ENCODE measurements around the gene RSBN1L. TPM values are rescaled to one million over a fixed set of nuclear protein-coding genes. Genes with fewer than 3 reads are reported as not detected.

RSBN1L gene
- polyA plus RNA-seq, 2 of the 4 experiments (the other 2 are of a cell fraction) = 11.1 to 13.0 TPM

DNA sequence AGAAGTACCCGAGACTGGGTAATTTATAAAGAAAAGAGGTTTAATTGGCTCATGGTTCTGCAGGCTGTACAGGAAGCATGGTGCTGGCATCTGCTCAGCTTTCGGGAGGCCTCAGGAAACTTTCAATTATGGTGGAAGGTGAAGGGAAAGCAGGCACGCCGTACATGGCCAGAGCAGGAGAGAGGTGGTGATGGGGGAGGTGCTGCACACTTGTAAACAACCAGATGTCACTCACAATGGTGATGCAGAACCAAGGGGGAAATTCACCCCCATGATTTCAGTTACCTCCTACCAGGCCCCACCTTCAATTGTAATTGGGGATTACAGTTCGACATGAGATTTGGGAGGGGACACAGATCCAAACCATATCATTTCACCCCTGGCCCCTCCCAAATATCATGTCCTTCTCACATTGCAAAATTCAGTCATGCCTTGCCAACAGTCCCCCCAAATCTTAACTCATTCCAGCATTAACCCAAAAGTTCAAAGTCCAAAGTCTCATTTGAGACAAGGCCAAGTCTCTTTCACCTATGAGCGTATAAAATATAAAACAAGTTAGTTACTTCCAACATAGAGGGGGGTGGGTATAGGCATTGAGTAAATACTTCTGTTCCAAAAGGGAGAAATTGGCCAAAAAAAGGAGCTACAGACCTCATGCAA is 50.0 kb downstream of the RSBN1L start:
- Histone ChIP-seq H3K9me3 (no peaks in the 10 kb centered on the region), H3K4me2 (no peak overlapping the region), H3K4me1 (peaks cover 9% of the 10 kb centered on the region; the same call in 2 of the 3 replicates), H3K27ac (no peak overlapping the region), H3K4me3 (no peak overlapping the region)
- ATAC-seq (no peak), FAIRE-seq (no peak), DNase-seq (ENCODE audit: low read depth in 1 of 2, low spot score in 1 of 2) (no peak)
- no peak for TF ChIP-seq RAD21 (conservative IDR thresholded peaks at IDR 0.05 in 1 of 2, IDR thresholded peaks at IDR 0.05 in 1 of 2)
- no peak for TF ChIP-seq E2F6 (IDR thresholded peaks at IDR 0.05; ENCODE audit: borderline replicate concordance, low read depth)
- TF ChIP-seq POLR2A (IDR thresholded peaks at IDR 0.05; ENCODE audit: low read length) = no peak
- TF ChIP-seq, protein P1, sequence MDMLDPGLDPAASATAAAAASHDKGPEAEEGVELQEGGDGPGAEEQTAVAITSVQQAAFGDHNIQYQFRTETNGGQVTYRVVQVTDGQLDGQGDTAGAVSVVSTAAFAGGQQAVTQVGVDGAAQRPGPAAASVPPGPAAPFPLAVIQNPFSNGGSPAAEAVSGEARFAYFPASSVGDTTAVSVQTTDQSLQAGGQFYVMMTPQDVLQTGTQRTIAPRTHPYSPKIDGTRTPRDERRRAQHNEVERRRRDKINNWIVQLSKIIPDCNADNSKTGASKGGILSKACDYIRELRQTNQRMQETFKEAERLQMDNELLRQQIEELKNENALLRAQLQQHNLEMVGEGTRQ (IDR thresholded peaks at IDR 0.05) = no peak
- TF ChIP-seq GATA3 (IDR thresholded peaks at IDR 0.05; ENCODE audit: borderline replicate concordance) = no peak
- no peak for TF ChIP-seq EHMT2 (IDR thresholded peaks at IDR 0.05; ENCODE audit: low read depth)
- TF ChIP-seq, protein P2, sequence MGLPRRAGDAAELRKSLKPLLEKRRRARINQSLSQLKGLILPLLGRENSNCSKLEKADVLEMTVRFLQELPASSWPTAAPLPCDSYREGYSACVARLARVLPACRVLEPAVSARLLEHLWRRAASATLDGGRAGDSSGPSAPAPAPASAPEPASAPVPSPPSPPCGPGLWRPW (IDR thresholded peaks at IDR 0.05) = no peak
- no peak for TF ChIP-seq NR3C1 (IDR thresholded peaks at IDR 0.05)
- no peak for TF ChIP-seq MYC (IDR thresholded peaks at IDR 0.05; ENCODE audit: borderline replicate concordance, low read length)
- no peak for TF ChIP-seq POLR2AphosphoS2 (conservative IDR thresholded peaks at IDR 0.05; ENCODE audit: low read length)
- TF ChIP-seq SMC3 (IDR thresholded peaks at IDR 0.05) = no peak
- no peak for TF ChIP-seq RCOR1 (IDR thresholded peaks at IDR 0.05; ENCODE audit: low read depth, low read length)
- no peak for TF ChIP-seq MAX (IDR thresholded peaks at IDR 0.05)
- no peak for TF ChIP-seq CEBPB (IDR thresholded peaks at IDR 0.05)
- TF ChIP-seq RNF2 (IDR thresholded peaks at IDR 0.05; ENCODE audit: borderline replicate concordance, low read depth) = no peak
- no peak for TF ChIP-seq CHD4 (IDR thresholded peaks at IDR 0.05; ENCODE audit: borderline replicate concordance)
- no peak for TF ChIP-seq EP300 (IDR thresholded peaks at IDR 0.05)
- no peak for TF ChIP-seq ZC3H11A (IDR thresholded peaks at IDR 0.05)
- ChIA-PET POLR2A (no interaction called here), CTCF (interaction anchor here (0.9 to 2.7 kb wide), 3 partner anchors 13 to 88 kb away, joined by 3 to 14 read pairs (median 9); no protein-coding TSS in a partner anchor)
- 96% methylated on average over 6 of the region's 6 CpGs for WGBS (ENCODE audit: missing lambda C conversion rate)

GRCh38 chr7:77746824-77747165 is 50.5 kb downstream of the RSBN1L start:
- Histone ChIP-seq H3K4me2 (no peak overlapping the region), H3K27ac (no peak overlapping the region), H3K4me1 (peaks cover 9% of the 10 kb centered on the region; the same call in 2 of the 3 replicates), H3K9me3 (no peaks in the 10 kb centered on the region), H3K4me3 (no peak overlapping the region)
- ATAC-seq (no peak), DNase-seq (ENCODE audit: low read depth in 1 of 2, low spot score in 1 of 2) (no peak), FAIRE-seq (no peak)
- 90% methylated on average over 2 of the region's 2 CpGs for WGBS (ENCODE audit: missing lambda C conversion rate)
- no peak for TF ChIP-seq RNF2 (IDR thresholded peaks at IDR 0.05; ENCODE audit: borderline replicate concordance, low read depth)
- TF ChIP-seq CEBPB (IDR thresholded peaks at IDR 0.05) = no peak
- no peak for TF ChIP-seq RARB (CRISPR knock-in tag; IDR thresholded peaks at IDR 0.05)
- no peak for TF ChIP-seq RCOR1 (IDR thresholded peaks at IDR 0.05; ENCODE audit: low read depth, low read length)
- TF ChIP-seq, protein P3, sequence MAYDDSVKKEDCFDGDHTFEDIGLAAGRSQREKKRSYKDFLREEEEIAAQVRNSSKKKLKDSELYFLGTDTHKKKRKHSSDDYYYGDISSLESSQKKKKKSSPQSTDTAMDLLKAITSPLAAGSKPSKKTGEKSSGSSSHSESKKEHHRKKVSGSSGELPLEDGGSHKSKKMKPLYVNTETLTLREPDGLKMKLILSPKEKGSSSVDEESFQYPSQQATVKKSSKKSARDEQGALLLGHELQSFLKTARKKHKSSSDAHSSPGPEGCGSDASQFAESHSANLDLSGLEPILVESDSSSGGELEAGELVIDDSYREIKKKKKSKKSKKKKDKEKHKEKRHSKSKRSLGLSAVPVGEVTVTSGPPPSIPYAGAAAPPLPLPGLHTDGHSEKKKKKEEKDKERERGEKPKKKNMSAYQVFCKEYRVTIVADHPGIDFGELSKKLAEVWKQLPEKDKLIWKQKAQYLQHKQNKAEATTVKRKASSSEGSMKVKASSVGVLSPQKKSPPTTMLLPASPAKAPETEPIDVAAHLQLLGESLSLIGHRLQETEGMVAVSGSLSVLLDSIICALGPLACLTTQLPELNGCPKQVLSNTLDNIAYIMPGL (CRISPR knock-in tag; IDR thresholded peaks at IDR 0.05; ENCODE audit: borderline replicate concordance) = no peak
- TF ChIP-seq POLR2A (IDR thresholded peaks at IDR 0.05; ENCODE audit: low read length) = no peak
- no peak for TF ChIP-seq NPAS2 (CRISPR knock-in tag; IDR thresholded peaks at IDR 0.05; ENCODE audit: borderline replicate concordance)
- TF ChIP-seq ZFP36 (IDR thresholded peaks at IDR 0.05; ENCODE audit: borderline replicate concordance, partially characterized antibody) = no peak
- no peak for TF ChIP-seq MAX (IDR thresholded peaks at IDR 0.05)
- TF ChIP-seq EHF (CRISPR knock-in tag; IDR thresholded peaks at IDR 0.05) = no peak
- TF ChIP-seq HDAC2 (IDR thresholded peaks at IDR 0.05) = no peak
- TF ChIP-seq HOXB5 (CRISPR knock-in tag; IDR thresholded peaks at IDR 0.05) = no peak
- no peak for TF ChIP-seq JUNB (IDR thresholded peaks at IDR 0.05)
- no peak for TF ChIP-seq CHD4 (IDR thresholded peaks at IDR 0.05; ENCODE audit: borderline replicate concordance)
- no peak for TF ChIP-seq ZSCAN20 (CRISPR knock-in tag; IDR thresholded peaks at IDR 0.05)
- no peak for TF ChIP-seq FOXS1 (CRISPR knock-in tag; IDR thresholded peaks at IDR 0.05)
- TF ChIP-seq E2F6 (IDR thresholded peaks at IDR 0.05; ENCODE audit: borderline replicate concordance, low read depth) = no peak
- TF ChIP-seq, protein P4, sequence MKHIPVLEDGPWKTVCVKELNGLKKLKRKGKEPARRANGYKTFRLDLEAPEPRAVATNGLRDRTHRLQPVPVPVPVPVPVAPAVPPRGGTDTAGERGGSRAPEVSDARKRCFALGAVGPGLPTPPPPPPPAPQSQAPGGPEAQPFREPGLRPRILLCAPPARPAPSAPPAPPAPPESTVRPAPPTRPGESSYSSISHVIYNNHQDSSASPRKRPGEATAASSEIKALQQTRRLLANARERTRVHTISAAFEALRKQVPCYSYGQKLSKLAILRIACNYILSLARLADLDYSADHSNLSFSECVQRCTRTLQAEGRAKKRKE (CRISPR knock-in tag; IDR thresholded peaks at IDR 0.05; ENCODE audit: low read depth) = no peak
- POLR2A ChIA-PET = no interaction called here
- CTCF ChIA-PET = interaction anchor here (0.8 to 2.7 kb wide), 5 partner anchors 11 to 98 kb away, joined by 3 to 14 read pairs (median 4); no protein-coding TSS in a partner anchor
